ENCODE results near the gene PLK3.

The PLK3 gene

DNA sequence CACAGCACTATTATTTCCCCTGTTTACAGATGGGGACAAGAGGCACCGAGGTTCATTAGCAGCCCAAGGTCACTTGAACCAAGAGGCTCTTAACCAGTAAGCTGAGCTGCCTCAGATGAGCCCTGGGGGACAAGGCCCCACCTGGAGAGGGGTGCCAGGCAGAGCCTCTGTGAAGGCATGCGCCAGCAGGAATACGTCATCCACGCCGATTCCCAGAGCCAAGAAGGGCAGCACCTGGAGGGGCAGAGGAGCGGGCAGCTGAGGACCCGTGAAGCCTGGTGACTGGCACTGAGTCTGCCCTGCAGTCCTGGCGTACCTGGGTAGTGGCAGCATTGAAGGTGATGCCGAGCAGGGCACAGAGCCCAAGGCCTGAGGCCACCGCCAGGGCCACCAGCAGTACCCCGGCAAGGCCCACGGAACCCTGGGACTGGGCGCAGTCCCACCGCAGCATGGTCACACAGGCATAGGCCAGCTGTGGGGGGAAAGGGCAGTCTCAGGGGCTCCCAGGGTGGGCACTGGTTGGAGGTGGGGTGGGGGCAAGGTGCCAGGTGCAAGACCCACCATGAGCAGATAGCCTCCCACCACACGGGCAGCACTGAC is 28.8 kb downstream of the PLK3 start:
- TF ChIP-seq, protein P1, sequence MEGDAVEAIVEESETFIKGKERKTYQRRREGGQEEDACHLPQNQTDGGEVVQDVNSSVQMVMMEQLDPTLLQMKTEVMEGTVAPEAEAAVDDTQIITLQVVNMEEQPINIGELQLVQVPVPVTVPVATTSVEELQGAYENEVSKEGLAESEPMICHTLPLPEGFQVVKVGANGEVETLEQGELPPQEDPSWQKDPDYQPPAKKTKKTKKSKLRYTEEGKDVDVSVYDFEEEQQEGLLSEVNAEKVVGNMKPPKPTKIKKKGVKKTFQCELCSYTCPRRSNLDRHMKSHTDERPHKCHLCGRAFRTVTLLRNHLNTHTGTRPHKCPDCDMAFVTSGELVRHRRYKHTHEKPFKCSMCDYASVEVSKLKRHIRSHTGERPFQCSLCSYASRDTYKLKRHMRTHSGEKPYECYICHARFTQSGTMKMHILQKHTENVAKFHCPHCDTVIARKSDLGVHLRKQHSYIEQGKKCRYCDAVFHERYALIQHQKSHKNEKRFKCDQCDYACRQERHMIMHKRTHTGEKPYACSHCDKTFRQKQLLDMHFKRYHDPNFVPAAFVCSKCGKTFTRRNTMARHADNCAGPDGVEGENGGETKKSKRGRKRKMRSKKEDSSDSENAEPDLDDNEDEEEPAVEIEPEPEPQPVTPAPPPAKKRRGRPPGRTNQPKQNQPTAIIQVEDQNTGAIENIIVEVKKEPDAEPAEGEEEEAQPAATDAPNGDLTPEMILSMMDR (IDR thresholded peaks at IDR 0.05; ENCODE audit: low read depth, low read length), result no peak
- DNase-seq (ENCODE audit: extremely low read depth, low read depth), result no peak

DNA sequence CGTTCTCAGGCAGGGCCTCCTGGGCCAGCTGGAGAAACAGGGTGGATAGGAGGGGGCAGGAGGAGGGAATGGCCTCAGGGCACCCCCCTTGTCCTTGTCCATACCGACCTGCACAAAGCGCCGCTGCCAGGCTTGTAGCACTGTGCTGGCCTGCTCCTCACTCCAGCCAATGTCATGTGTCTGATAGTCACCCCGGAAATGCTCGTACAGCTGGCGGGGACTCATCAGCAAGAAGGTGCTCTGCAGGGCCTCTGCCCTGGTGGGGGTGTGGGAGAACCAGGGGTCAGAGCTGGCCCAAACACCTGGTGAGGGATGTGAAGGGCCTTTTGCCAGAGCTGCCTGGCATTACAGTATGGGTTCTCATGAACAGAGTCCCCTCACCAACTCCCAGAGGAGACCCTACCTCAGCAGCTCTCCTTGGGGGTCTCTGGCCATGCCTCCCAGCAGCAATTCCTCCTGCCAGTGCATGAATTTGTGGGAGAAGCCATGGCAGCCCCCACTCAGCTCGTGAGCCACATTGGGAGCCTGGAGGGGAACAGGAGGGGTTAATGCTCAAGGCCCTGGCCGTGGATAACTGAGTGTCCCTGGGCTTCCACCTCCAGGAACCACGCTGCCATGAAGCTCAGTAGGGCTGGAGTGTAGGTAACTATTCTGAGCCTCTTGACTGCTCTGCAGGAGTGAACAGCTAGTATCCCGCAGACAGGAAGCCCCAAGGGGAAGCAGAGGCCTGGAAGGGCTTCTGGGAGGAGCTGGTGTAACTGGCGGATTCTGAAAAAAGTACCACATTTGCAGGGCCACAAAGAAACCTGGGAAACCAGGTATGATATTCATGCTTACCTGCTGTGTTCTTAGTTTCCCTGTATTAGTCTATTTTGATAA is 29.6 kb downstream of the PLK3 start:
- no peak for DNase-seq (ENCODE audit: extremely low read depth, low read depth)
- TF ChIP-seq, protein P1 (IDR thresholded peaks at IDR 0.05; ENCODE audit: low read depth, low read length), result no peak

- TF ChIP-seq, protein P1 (IDR thresholded peaks at IDR 0.05; ENCODE audit: low read depth, low read length), result no peak
- DNase-seq (ENCODE audit: extremely low read depth, low read depth), result no peak
Observed at GRCh38 chr1:44830900-44831304, 30.7 kb downstream of the PLK3 start.

GRCh38 chr1:44831516-44831915 is 31.3 kb downstream of the PLK3 start:
- DNase-seq (ENCODE audit: extremely low read depth, low read depth), result no peak
- TF ChIP-seq, protein P1 (IDR thresholded peaks at IDR 0.05; ENCODE audit: low read depth, low read length), result no peak

DNA sequence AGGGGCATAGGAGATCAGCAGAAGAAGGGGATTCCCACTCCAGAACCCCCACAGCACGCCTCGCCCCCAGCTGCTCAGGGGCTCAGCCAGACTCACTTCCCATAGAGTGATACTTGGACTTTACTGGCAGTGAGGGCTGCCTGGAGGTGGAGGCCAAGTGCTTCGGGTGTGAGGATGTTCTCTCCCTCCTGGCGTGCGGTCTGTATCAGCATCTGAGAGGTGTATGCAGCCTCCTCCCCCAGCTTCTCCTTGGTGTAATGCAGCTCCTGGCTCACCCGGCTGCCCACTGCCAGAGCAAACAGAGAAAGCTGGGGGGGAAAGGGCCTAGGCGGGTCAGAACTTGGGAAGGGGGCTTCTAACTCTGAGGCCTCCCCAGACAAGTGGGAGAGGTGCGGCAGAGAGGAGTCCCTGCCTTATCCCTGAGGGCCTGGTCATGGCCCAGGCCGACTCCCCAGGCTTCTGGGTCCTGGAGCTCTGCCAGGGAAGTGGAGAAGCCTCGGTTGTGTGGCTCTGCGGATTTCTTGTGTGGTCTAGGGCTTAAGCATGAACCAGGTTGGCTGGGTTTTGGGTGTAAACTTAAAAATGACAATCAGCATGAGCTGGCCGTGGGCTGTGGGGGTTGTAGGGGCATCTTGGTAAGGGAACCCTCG is 32.0 kb downstream of the PLK3 start:
- no peak for DNase-seq (ENCODE audit: extremely low read depth, low read depth)
- TF ChIP-seq, protein P1 (IDR thresholded peaks at IDR 0.05; ENCODE audit: low read depth, low read length), result no peak

- DNase-seq (ENCODE audit: extremely low read depth, low read depth), result no peak
- TF ChIP-seq, protein P1 (IDR thresholded peaks at IDR 0.05; ENCODE audit: low read depth, low read length), result no peak
Observed at GRCh38 chr1:44834328-44834727, 34.2 kb downstream of the PLK3 start.

Data from AG09319 (cell line).